ENCODE results near the gene FUT1. TPM values are rescaled to one million over a fixed set of nuclear protein-coding genes. Genes with fewer than 3 reads are reported as not detected.
"Not testable (repeated sequence)": the region's sequence is repeated elsewhere in the genome, so short reads cannot be mapped to it uniquely, and the experiment has no call there.

FUT1 gene
- total RNA-seq, 1 donor from 2014 or later, result 1.8 TPM

GRCh38 chr19:48720251-48720612 is 32.2 kb downstream of the FUT1 start:
- TF ChIP-seq CTCF (IDR thresholded peaks at IDR 0.05; ENCODE audit: borderline replicate concordance), result no peak
- Histone ChIP-seq H3K4me1 (peaks cover 90% of the 10 kb centered on the region), H3K27me3 (ENCODE audit: low read depth) (no peaks in the 10 kb centered on the region), H3K36me3 (peaks cover 7% of the 10 kb centered on the region), H3K4me3 (peak overlapping the region; percentile 64), H3K27ac (replicated peaks) (peak overlapping the region; percentile 90), H3K9me3 (replicated peaks) (no peaks in the 10 kb centered on the region)
- intact Hi-C loops (cut with micrococcal nuclease), result no loop called here
- DNase-seq, result peak; percentile 44

GRCh38 chr19:48719263-48720171 is 32.9 kb downstream of the FUT1 start, which contains the start of gene MAMSTR:
Gene MAMSTR (minus strand): TSS chr19:48719725. CDS start chr19:48719031, 694 bp downstream.
- peaks cover 7% of the 10 kb centered on the region for H3K36me3 ChIP-seq
- H3K4me3 ChIP-seq, result peak within 1 kb of the TSS; percentile 64
- no peaks in the 10 kb centered on the region for H3K9me3 ChIP-seq (replicated peaks)
- H3K4me1 ChIP-seq, result peaks cover 90% of the 10 kb centered on the region
- peak within 1 kb of the TSS; percentile 90 for H3K27ac ChIP-seq (replicated peaks)
- intact Hi-C loops (cut with micrococcal nuclease), result no loop called here
- TF ChIP-seq CTCF (IDR thresholded peaks at IDR 0.05; ENCODE audit: borderline replicate concordance), result no peak
- no peak for DNase-seq
- H3K27me3 ChIP-seq (ENCODE audit: low read depth), result no peaks in the 10 kb centered on the region

GRCh38 chr19:48718711-48719231 is 33.7 kb downstream of the FUT1 start:
- Histone ChIP-seq H3K4me1 (peaks cover 84% of the 10 kb centered on the region), H3K27ac (replicated peaks) (peak overlapping the region; percentile 90), H3K27me3 (ENCODE audit: low read depth) (no peaks in the 10 kb centered on the region), H3K4me3 (peak overlapping the region; percentile 64), H3K9me3 (replicated peaks) (no peaks in the 10 kb centered on the region), H3K36me3 (peaks cover 7% of the 10 kb centered on the region)
- intact Hi-C loops (cut with micrococcal nuclease), result no loop called here
- TF ChIP-seq CTCF (IDR thresholded peaks at IDR 0.05; ENCODE audit: borderline replicate concordance), result no peak
- DNase-seq, result no peak

GRCh38 chr19:48718106-48718505 is 34.3 kb downstream of the FUT1 start:
- H3K36me3 ChIP-seq; H3K9me3 ChIP-seq (replicated peaks); intact Hi-C loops (cut with micrococcal nuclease); DNase-seq; H3K4me3 ChIP-seq; H3K27me3 ChIP-seq (ENCODE audit: low read depth): not testable (repeated sequence)
- H3K27ac ChIP-seq (replicated peaks), result peak overlapping the region; percentile 90
- H3K4me1 ChIP-seq, result peaks cover 84% of the 10 kb centered on the region

- Histone ChIP-seq H3K36me3 (peaks cover 3% of the 10 kb centered on the region), H3K4me3 (peak overlapping the region; percentile 77), H3K9me3 (replicated peaks) (no peaks in the 10 kb centered on the region), H3K27ac (replicated peaks) (peak overlapping the region; percentile 90), H3K4me1 (peaks cover 80% of the 10 kb centered on the region), H3K27me3 (ENCODE audit: low read depth) (no peaks in the 10 kb centered on the region)
- no peak for TF ChIP-seq CTCF (IDR thresholded peaks at IDR 0.05; ENCODE audit: borderline replicate concordance)
- intact Hi-C loops (cut with micrococcal nuclease), result no loop called here
- DNase-seq, result peak; percentile 66
Measured at GRCh38 chr19:48716562-48717291, 35.7 kb downstream of the FUT1 start.

Measured in left ventricle myocardium inferior (tissue), 1 donor.